Stimulated activated CD8-positive, alpha-beta memory T cell treated with anti-CD3 and anti-CD28 coated beads, Interleukin-12 subunit alpha, Interleukin-12 subunit beta, amount 100 ng/mL, for 1 hour (primary cell): ENCODE measurements around the gene SCAI.
"Not testable (repeated sequence)": the region's sequence is repeated elsewhere in the genome, so short reads cannot be mapped to it uniquely, and the experiment has no call there.

Experiments
- DNase-seq: peaks from one replicate; pipeline ENCODE4 v3.0.0-alpha.2; 2020; ENCODE audit warnings: low read depth

The SCAI gene

GRCh38 chr9:125106285-125106893 is 36.9 kb downstream of the SCAI start:
- DNase-seq = no peak

GRCh38 chr9:125103770-125104460 is 39.4 kb downstream of the SCAI start:
- no peak for DNase-seq

GRCh38 chr9:125103021-125103420 is 40.3 kb downstream of the SCAI start:
- no peak for DNase-seq

- no peak for DNase-seq
Observed at GRCh38 chr9:125100822-125101221, 42.5 kb downstream of the SCAI start.

- DNase-seq = no peak
Observed at GRCh38 chr9:125099816-125100215, 43.5 kb downstream of the SCAI start.

- no peak for DNase-seq
Observed at GRCh38 chr9:125095821-125096443, 47.4 kb downstream of the SCAI start.

GRCh38 chr9:125091121-125091520 is 52.2 kb downstream of the SCAI start:
- DNase-seq = no peak

GRCh38 chr9:125089331-125089730 is 54.0 kb downstream of the SCAI start:
- no peak for DNase-seq

GRCh38 chr9:125088752-125089151 is 54.6 kb downstream of the SCAI start:
- DNase-seq = no peak

- DNase-seq = no peak
Observed at GRCh38 chr9:125085703-125086477, 57.4 kb downstream of the SCAI start.

- DNase-seq = not testable (repeated sequence)
Observed at GRCh38 chr9:125082197-125082596, 61.1 kb downstream of the SCAI start.

GRCh38 chr9:125080797-125081196 is 62.5 kb downstream of the SCAI start:
- not testable (repeated sequence) for DNase-seq

GRCh38 chr9:125079931-125080330 is 63.4 kb downstream of the SCAI start:
- no peak for DNase-seq

- DNase-seq = no peak
Observed at GRCh38 chr9:125075997-125076396, 67.3 kb downstream of the SCAI start.

GRCh38 chr9:125074976-125075375 is 68.4 kb downstream of the SCAI start:
- no peak for DNase-seq

GRCh38 chr9:125066839-125067619 is 76.3 kb downstream of the SCAI start:
- DNase-seq = no peak

- no peak for DNase-seq
Observed at GRCh38 chr9:125061391-125061790, 81.9 kb downstream of the SCAI start.

GRCh38 chr9:125049212-125050049 is 93.9 kb downstream of the SCAI start:
- no peak for DNase-seq

GRCh38 chr9:125043631-125044030 is 99.7 kb downstream of the SCAI start:
- DNase-seq = no peak

- DNase-seq = no peak
Observed at GRCh38 chr9:125043148-125043547, 100.2 kb downstream of the SCAI start.

GRCh38 chr9:125038166-125038565 is 105.2 kb downstream of the SCAI start:
- no peak for DNase-seq
